Activated CD8-positive, alpha-beta memory T cell treated with anti-CD3 and anti-CD28 coated beads, Interleukin-2, amount 50 U/mL, for 24 hours (primary cell): ENCODE data around the gene SLAMF7.

Source experiments
- DNase-seq: peaks from one replicate; pipeline ENCODE4 v3.0.0-alpha.2; 2020; ENCODE audit errors: extremely low read depth

SLAMF7 gene

GRCh38 chr1:160745551-160745950, 6.5 kb downstream of the SLAMF7 start:
- no peak for DNase-seq

- no peak for DNase-seq
Measured at GRCh38 chr1:160746836-160747500, 7.9 kb downstream of the SLAMF7 start.

- no peak for DNase-seq
Measured at GRCh38 chr1:160747717-160748116, 8.7 kb downstream of the SLAMF7 start.

- DNase-seq, result no peak
Measured at GRCh38 chr1:160748181-160748877, 9.3 kb downstream of the SLAMF7 start.

- no peak for DNase-seq
Measured at GRCh38 chr1:160748878-160749269, 9.8 kb downstream of the SLAMF7 start.

GRCh38 chr1:160750608-160751007, 11.6 kb downstream of the SLAMF7 start:
- no peak for DNase-seq

GRCh38 chr1:160752406-160752805, 13.4 kb downstream of the SLAMF7 start:
- no peak for DNase-seq

GRCh38 chr1:160752924-160753323, 13.9 kb downstream of the SLAMF7 start:
- no peak for DNase-seq

GRCh38 chr1:160753594-160753993, 14.5 kb downstream of the SLAMF7 start:
- no peak for DNase-seq

- no peak for DNase-seq
Measured at GRCh38 chr1:160755461-160755860, 16.4 kb downstream of the SLAMF7 start.

- DNase-seq, result no peak
Measured at GRCh38 chr1:160755911-160756848, 17.1 kb downstream of the SLAMF7 start.

GRCh38 chr1:160756849-160757201, 17.8 kb downstream of the SLAMF7 start:
- no peak for DNase-seq

GRCh38 chr1:160758521-160758920, 19.5 kb downstream of the SLAMF7 start:
- DNase-seq, result no peak

- DNase-seq, result no peak
Measured at GRCh38 chr1:160759740-160760139, 20.7 kb downstream of the SLAMF7 start.

GRCh38 chr1:160761046-160761445, 22.0 kb downstream of the SLAMF7 start:
- no peak for DNase-seq

GRCh38 chr1:160761886-160762285, 22.8 kb downstream of the SLAMF7 start:
- no peak for DNase-seq

- DNase-seq, result no peak
Measured at GRCh38 chr1:160763993-160764392, 24.9 kb downstream of the SLAMF7 start.

- no peak for DNase-seq
Measured at GRCh38 chr1:160767395-160768294, 28.6 kb downstream of the SLAMF7 start.

- peak; percentile 62 for DNase-seq
Measured at GRCh38 chr1:160768295-160768657, 29.2 kb downstream of the SLAMF7 start.

- no peak for DNase-seq
Measured at GRCh38 chr1:160772331-160772730, 33.3 kb downstream of the SLAMF7 start.

- no peak for DNase-seq
Measured at GRCh38 chr1:160773093-160773492, 34.0 kb downstream of the SLAMF7 start.
